NCI-H1105 (cell line): ENCODE results near the gene CAMK4.
"Not testable (repeated sequence)": the region's sequence is repeated elsewhere in the genome, so short reads cannot be mapped to it uniquely, and the experiment has no call there.

Source experiments
- DNase-seq: peaks from one replicate; lab custom pipeline; 2025; lab: John Stamatoyannopoulos, UW

The CAMK4 gene

GRCh38 chr5:111310711-111311620 lies 86.8 kb downstream of the CAMK4 start:
- no peak for DNase-seq

- no peak for DNase-seq
Observed at GRCh38 chr5:111311666-111312065, 87.5 kb downstream of the CAMK4 start.

GRCh38 chr5:111313017-111313724 lies 89.0 kb downstream of the CAMK4 start:
- DNase-seq: no peak

DNA sequence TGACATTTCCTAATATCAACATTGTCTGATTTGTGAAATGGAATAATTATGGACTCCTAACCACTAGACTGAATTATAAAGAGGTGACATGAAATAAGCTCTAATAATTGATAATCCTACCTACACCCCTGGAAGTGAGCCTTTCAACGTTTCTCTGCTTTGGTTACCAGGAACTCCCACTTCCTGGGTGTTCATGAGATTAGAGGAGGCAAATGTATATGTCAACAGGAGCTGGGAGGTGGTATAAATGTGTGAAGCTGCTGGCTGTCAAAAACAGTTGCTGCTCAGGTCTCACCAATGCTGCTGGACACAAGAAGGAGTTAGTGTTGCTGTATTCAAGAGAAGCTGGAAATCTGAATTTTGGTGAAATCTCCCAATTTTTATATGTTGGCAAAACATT lies 96.8 kb downstream of the CAMK4 start:
- no peak for DNase-seq

DNA sequence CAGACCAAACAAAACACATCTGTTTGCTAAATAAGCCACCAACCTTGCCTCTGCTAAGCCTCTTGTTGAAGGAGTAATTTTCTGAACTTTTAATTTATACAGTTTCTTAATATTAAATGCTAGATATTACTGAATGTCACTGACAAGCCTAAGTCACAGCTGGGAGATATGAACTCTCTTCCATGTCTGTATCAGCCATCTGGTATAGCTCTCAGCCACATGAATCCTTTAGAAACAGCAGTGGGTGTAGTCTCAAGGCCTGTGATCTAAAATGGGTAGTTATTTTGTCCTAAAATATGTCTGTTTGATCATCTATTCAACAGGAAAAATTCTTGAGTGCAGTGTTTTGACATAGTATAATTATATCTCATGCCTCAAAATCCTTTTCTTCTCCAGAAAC lies 97.2 kb downstream of the CAMK4 start:
- DNase-seq: no peak

DNA sequence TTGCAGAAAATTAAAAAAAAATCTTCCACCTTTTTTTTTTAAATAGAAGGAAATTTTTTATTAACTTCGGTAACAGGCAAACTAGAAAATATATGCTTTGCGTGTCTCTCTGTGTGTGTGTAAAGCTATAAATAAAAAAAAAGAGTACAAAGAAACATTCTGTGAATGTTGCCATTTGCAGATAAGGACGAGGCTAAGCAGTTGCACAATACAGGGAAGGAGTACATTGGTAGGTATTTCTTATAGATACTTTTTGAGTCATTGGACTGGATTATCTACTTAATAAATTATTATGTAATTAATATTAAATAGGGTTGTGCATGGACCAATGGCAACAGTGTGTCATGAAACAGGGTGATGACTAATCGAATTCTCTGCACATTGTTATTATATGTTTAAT lies 102.4 kb downstream of the CAMK4 start:
- DNase-seq: no peak

DNA sequence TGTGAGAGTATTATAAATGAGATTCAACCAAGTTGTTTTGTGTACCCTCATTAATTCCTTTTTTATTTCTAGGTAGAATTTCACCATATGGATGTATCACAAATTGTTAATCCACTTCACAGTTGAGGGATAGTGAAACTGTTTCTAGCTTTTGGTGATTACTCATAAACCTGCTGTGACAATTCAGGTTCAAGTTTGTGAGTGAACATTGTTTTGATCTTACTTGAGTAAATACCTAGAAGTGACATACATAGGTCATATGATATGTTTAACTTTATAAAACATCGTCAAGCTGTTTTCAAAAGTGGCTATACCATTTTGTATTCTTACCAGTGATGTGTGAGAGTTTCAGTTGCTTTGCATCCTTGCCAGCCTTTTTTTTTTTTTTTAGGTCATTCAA lies 112.9 kb downstream of the CAMK4 start:
- DNase-seq: no peak

- DNase-seq: no peak
Observed at GRCh38 chr5:111337688-111338087, 113.5 kb downstream of the CAMK4 start.

DNA sequence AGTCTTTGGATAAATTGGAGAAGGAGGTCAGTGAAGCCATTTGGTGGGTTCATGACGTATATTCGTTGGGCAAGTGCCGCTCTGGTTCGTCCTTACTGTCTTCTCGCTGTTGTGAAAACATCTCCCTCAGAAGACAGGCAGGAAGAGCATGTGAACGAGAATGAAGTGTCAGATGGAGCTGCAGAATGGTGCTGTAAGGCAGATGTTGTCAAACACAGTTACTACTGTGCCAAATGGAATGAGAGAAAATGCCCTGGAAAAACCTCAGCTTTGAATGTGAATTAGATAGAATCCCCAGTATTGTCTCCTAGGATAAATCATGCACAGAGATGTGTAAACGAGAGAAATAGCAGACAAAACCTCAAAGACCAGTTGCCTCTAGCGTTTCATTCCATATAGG lies 121.5 kb downstream of the CAMK4 start:
- no peak for DNase-seq

- DNase-seq: no peak
Observed at GRCh38 chr5:111347021-111347420, 122.8 kb downstream of the CAMK4 start.

DNA sequence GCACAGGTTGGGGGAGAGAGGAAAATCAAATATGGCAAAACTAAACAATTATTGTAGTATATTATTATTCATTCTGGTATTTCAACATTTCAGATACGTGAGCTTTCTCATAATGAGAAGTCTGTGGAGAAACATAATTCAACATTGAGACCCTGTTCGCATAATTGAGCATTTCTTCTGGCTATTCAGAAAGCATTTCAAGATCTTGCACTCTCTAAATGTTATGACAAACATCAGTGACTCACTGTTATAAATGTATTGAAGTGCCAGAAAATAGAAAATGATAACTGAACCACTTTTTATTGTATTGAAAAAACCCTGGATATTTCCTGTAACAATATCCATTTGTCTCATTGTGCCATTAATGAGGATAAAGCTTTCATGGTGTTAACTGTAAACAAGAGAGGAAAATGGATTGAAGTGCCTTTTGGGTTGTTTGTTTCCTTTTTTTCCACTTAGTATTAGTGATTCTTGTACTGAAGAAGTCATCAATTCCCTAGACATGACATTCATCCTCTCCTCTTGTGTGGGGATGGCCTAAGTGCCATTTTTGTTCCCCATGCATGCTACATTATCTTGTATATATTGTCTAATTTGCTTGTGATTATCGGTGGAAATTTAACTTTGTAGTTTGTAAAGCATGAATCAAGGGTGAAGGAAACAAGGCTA lies 124.6 kb downstream of the CAMK4 start:
- no peak for DNase-seq

DNA sequence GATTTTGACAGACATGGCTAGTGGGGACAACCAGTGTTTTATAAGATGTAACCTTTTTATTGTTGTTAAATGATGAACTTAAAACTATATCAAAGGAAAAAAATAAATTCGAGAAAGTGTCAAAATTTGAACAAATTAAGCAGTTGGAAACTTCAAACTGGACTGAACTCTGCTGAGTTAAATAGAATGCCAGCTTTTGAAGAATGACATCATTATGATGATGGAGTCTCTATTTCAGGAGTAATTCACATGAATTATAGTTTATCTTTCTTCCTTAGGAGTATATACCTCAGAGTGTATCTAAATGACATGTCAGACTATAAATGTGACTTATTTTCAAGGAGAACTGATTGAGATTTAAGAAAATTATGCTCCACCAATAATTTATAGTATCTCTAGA lies 125.2 kb downstream of the CAMK4 start:
- no peak for DNase-seq

DNA sequence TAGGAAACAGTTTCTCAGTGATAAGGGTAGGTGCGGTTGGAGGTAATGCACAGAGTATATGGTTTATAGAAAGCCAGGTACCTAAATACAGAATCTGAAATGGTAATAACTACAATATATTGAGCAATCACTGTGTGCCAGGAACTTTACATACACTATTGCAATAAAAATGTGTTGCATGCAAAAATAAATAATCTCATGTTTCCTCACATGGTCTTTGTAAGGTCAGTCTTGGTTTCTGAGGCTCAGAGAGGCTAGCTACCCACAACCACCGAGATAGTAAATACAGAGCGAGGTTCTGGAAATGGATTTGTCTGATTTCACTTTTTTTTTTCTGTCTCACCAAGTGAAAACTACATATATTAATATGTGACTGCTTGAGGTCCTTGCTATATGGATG lies 128.9 kb downstream of the CAMK4 start:
- no peak for DNase-seq

GRCh38 chr5:111358726-111359125 lies 134.5 kb downstream of the CAMK4 start:
- not testable (repeated sequence) for DNase-seq

GRCh38 chr5:111360173-111360572 lies 136.0 kb downstream of the CAMK4 start:
- DNase-seq: no peak

DNA sequence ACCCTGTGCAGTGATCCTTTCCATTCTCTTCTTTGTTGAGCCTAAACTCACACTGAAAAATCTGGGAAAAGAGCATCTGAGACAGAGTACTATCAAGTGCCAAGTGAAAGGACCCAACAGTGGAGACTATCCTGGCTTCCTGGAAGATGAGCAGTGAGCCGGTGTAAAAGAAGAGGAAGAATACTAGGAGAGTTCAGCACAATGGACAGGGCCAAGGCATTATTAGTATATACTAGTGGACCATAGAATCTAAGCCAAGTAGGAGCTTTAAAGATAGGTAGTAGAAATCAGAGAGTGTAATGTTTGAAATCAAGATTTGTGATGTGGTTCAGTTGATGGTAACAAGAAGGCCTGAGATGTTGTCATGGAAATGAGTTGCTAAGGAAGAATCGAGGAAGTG lies 140.8 kb downstream of the CAMK4 start:
- DNase-seq: no peak

GRCh38 chr5:111366388-111366787 lies 142.2 kb downstream of the CAMK4 start:
- DNase-seq: no peak

- DNase-seq: no peak
Observed at GRCh38 chr5:111367115-111367514, 142.9 kb downstream of the CAMK4 start.

DNA sequence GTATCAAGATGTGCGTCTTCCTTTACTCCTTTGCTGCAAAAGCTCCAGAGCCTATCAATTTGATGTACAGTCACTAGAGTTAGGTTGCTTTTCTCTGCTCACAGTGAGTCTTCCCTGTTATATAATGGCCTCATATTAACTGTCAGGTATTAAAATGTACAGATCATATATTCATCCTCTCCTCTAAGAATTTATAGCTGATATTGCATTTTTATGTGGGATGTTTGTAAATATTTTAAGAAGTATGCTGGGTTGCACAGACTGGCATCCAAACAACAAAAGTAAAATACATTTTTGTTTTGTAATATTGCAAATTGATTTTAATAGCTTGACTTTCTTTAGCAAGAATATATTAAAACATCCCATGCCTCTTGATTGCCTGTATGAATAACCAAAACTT lies 148.6 kb downstream of the CAMK4 start:
- no peak for DNase-seq

- no peak for DNase-seq
Observed at GRCh38 chr5:111374380-111374779, 150.2 kb downstream of the CAMK4 start.

GRCh38 chr5:111375645-111376044 lies 151.5 kb downstream of the CAMK4 start:
- no peak for DNase-seq

DNA sequence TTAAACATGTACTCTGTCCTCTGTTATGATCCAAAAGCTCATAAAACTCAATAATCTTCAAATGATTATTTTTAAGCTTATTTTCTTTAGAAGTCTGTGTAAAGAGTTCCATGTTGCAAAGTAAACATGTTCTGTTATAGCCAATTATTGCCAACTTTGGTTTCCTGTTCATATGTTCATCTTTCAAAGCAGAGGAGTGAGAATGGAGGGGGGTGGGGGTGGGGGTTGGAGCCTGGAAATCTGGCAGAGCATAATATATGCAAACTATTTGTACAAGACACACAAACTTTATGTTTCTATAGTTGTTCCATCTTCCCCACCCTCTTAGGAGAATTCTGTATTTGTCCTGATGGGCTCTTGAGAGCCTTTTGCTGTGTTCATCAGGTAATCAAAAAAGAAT lies 153.1 kb downstream of the CAMK4 start:
- DNase-seq: no peak

DNA sequence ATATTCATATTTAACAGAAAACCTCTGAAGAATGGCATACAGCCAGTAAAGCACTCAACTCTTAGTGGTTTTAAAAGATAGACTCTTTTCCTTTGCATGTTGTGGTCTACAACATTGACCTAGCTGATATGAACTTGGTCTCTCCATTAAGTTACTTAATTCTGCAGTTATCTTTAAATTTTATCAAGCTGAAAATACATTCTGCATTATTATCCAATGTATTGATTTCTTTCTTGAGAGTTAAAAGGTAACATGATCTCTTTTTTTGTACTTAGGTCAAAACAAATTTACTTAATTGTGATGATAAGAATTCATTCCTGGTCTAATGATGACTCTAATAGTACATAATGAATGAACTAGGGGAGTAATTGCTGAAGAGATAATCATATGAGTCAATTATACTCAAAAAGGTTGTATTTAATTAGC lies 155.2 kb downstream of the CAMK4 start:
- DNase-seq: no peak
